Mesenchymal stem cell (in vitro differentiated cells and primary cell): Measurements from ENCODE around the gene SORBS2.

Experiments used
- DNase-seq: peaks from one replicate; pipeline ENCODE4 v3.0.0-alpha.2; 2013
- H2AFZ ChIP-seq: one replicate; pipeline ENCODE4 v1.6.1; 2013; ENCODE audit warnings: low read depth, mild to moderate bottlenecking, control low read depth, inconsistent platforms, low read length, moderate library complexity
- H2AK5ac ChIP-seq: 2 replicates; pipeline ENCODE4 v1.6.1; 2013; ENCODE audit warnings: low read length, moderate library complexity, mild to moderate bottlenecking, inconsistent platforms; ENCODE audit not compliant: severe bottlenecking
- H2BK120ac ChIP-seq: one replicate; pipeline ENCODE4 v1.6.1; 2013; ENCODE audit warnings: low read depth, mild to moderate bottlenecking, inconsistent platforms, low read length, moderate library complexity
- H2BK12ac ChIP-seq, 2 experiments: one replicate each; pipeline ENCODE4 v1.6.1; 2013; ENCODE audit warnings: inconsistent platforms in 2 of 2, low read length in 2 of 2, mild to moderate bottlenecking in 2 of 2, moderate library complexity in 2 of 2, control low read depth in 1 of 2
- H2BK15ac ChIP-seq: one replicate; pipeline ENCODE4 v1.6.1; 2013; ENCODE audit warnings: mild to moderate bottlenecking, low read depth, inconsistent platforms; ENCODE audit not compliant: poor library complexity, severe bottlenecking
- H2BK5ac ChIP-seq: 2 replicates; pipeline ENCODE4 v1.6.1; 2013; ENCODE audit warnings: low read depth, mild to moderate bottlenecking, low read length, control low read depth, inconsistent platforms; ENCODE audit not compliant: poor library complexity, severe bottlenecking
- H3K14ac ChIP-seq, 2 experiments: one replicate each; pipeline ENCODE4 v1.6.1; 2013; ENCODE audit warnings: inconsistent platforms in 2 of 2, low read length in 2 of 2, control low read depth in 1 of 2, mild to moderate bottlenecking in 1 of 2, moderate library complexity in 1 of 2
- H3K18ac ChIP-seq, 2 experiments: one replicate each; pipeline ENCODE4 v1.6.1; 2013; ENCODE audit warnings: inconsistent platforms in 2 of 2, low read length in 2 of 2, control low read depth in 1 of 2, low read depth in 1 of 2, mild to moderate bottlenecking in 1 of 2
- H3K23ac ChIP-seq, 2 experiments: one replicate each; pipeline ENCODE4 v1.6.1; 2013; ENCODE audit warnings: inconsistent platforms in 2 of 2, low read length in 2 of 2, mild to moderate bottlenecking in 2 of 2, moderate library complexity in 2 of 2, control low read depth in 1 of 2
- H3K27ac ChIP-seq: 2 replicates; pipeline ENCODE4 v1.5.1; 2013; ENCODE audit warnings: mild to moderate bottlenecking, moderate library complexity, low read length, control low read depth, inconsistent platforms; ENCODE audit not compliant: poor library complexity, severe bottlenecking
- H3K27me3 ChIP-seq, 2 experiments: 2 replicates each; pipeline versions ENCODE4 v1.6.1 to v1.7.0; 2013; ENCODE audit warnings: low read length in 2 of 2, mild to moderate bottlenecking in 2 of 2, moderate library complexity in 2 of 2, control low read depth in 1 of 2, inconsistent platforms in 1 of 2; ENCODE audit not compliant: control insufficient read depth in 1 of 2, insufficient read depth in 1 of 2
- H3K36me3 ChIP-seq, 2 experiments: 2 replicates each; pipeline versions ENCODE4 v1.6.1 to v1.7.0; 2013; ENCODE audit warnings: low read length in 2 of 2, control low read depth in 1 of 2, inconsistent platforms in 1 of 2, low read depth in 1 of 2, mild to moderate bottlenecking in 1 of 2; ENCODE audit not compliant: insufficient read depth in 2 of 2, control insufficient read depth in 1 of 2
- H3K4ac ChIP-seq, 2 experiments: one replicate each; pipeline ENCODE4 v1.6.1; 2013; ENCODE audit warnings: inconsistent platforms in 2 of 2, low read length in 2 of 2, mild to moderate bottlenecking in 2 of 2, moderate library complexity in 2 of 2, control low read depth in 1 of 2, low read depth in 1 of 2
- H3K4me1 ChIP-seq: 2 replicates; pipeline ENCODE4 v1.6.1; 2013; ENCODE audit warnings: low read depth, low read length, control low read depth; ENCODE audit not compliant: control insufficient read depth, insufficient read depth
- H3K4me2 ChIP-seq: 2 replicates; pipeline ENCODE4 v1.6.1; 2013; ENCODE audit warnings: low read length, mild to moderate bottlenecking, inconsistent platforms; ENCODE audit not compliant: poor library complexity, severe bottlenecking
- H3K4me3 ChIP-seq, 2 experiments: 2 replicates each; pipeline versions ENCODE4 v1.5.1 to v1.7.0; 2013; ENCODE audit warnings: low read length in 2 of 2, mild to moderate bottlenecking in 2 of 2, control low read depth in 1 of 2, low read depth in 1 of 2; ENCODE audit not compliant: insufficient read depth in 1 of 2
- H3K79me1 ChIP-seq: replicated peaks from 2 replicates; pipeline ENCODE4 v1.6.1; 2013; ENCODE audit warnings: mild to moderate bottlenecking, control low read depth, low read length, inconsistent platforms; ENCODE audit not compliant: poor library complexity, severe bottlenecking
- H3K9ac ChIP-seq: 2 replicates; pipeline ENCODE4 v1.7.0; 2013; ENCODE audit warnings: mild to moderate bottlenecking, low read length, moderate library complexity
- H3K9me3 ChIP-seq: 2 replicates; pipeline ENCODE4 v1.7.0; 2013; ENCODE audit warnings: mild to moderate bottlenecking, low read length; ENCODE audit not compliant: control insufficient read depth
- H4K8ac ChIP-seq: one replicate; pipeline ENCODE4 v1.6.1; 2013; ENCODE audit warnings: inconsistent platforms, mild to moderate bottlenecking, low read length, moderate library complexity
- H4K91ac ChIP-seq: one replicate; pipeline ENCODE4 v1.6.1; 2013; ENCODE audit warnings: mild to moderate bottlenecking, low read length, inconsistent platforms
- WGBS: methylation state at CpG from one replicate; pipeline ENCODE4 v1.1.7; 2013; ENCODE audit warnings: mixed read lengths; 5-methylcytosine and 5-hydroxymethylcytosine counted together

The SORBS2 gene

DNA sequence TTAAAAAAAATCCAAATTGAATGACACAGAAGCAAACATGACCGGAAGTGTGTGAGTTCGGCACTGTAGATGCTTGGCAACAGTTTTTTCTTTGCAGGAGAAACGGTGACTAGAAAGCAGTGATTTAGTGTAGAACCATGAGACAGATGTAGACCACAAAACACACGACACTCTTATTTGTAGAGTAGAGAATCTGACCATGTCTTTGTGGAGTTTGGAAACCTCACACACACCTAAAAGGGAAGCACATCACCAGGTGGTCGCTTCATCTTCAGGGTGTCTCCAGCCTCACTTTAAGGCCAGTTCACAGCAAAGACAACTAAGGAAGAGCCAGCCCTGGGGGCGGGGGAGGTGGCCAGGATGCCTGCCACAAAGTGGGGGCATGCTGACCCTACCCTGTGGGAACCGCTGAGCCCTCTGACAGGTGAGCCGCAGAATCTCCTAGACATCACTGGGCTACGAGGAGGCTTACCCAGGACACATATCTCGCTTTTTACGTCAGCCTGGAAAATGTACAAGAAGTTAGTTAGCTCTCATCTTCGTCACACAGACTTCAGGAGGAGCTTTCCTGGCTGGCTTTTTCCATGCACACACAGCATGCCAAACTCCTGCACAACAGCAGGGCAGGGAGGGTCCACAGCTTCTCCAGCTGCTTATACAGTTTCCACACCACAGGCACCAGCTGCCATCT is 212.3 kb downstream of the SORBS2 start:
- no peak overlapping the region for H2BK120ac ChIP-seq
- H2BK15ac ChIP-seq = no peak overlapping the region
- H2AFZ ChIP-seq = no peak overlapping the region
- no peaks in the 10 kb centered on the region for H3K9me3 ChIP-seq
- no peak overlapping the region for H2BK5ac ChIP-seq
- no peak overlapping the region for H3K9ac ChIP-seq
- H2AK5ac ChIP-seq = no peak overlapping the region
- H3K4me1 ChIP-seq = no peaks in the 10 kb centered on the region
- no peak overlapping the region for H3K18ac ChIP-seq
- no peak overlapping the region for H3K4me2 ChIP-seq
- no peak overlapping the region for H3K14ac ChIP-seq
- WGBS = 93% methylated on average over 12 of the region's 12 CpGs
- no peak for DNase-seq
- no peak overlapping the region for H3K27ac ChIP-seq
- H3K79me1 ChIP-seq = no peaks in the 10 kb centered on the region
- H4K91ac ChIP-seq = no peak overlapping the region
- no peak overlapping the region for H2BK12ac ChIP-seq
- H3K27me3 ChIP-seq = no peaks in the 10 kb centered on the region
- H3K36me3 ChIP-seq = no peaks in the 10 kb centered on the region
- H3K4me3 ChIP-seq = no peak overlapping the region
- H3K23ac ChIP-seq = no peak overlapping the region
- peak overlapping the region in 1 of 2 experiments; percentile 6 for H3K4ac ChIP-seq
- no peak overlapping the region for H4K8ac ChIP-seq

- Histone ChIP-seq H3K79me1 (no peaks in the 10 kb centered on the region), H4K91ac (no peak overlapping the region), H3K27me3 (no peaks in the 10 kb centered on the region), H3K14ac (no peak overlapping the region), H2BK120ac (no peak overlapping the region), H3K27ac (no peak overlapping the region), H2BK12ac (no peak overlapping the region), H3K23ac (no peak overlapping the region), H3K4me3 (no peak overlapping the region), H2BK15ac (no peak overlapping the region), H3K4me2 (no peak overlapping the region), H4K8ac (no peak overlapping the region), H2BK5ac (no peak overlapping the region), H3K9me3 (no peaks in the 10 kb centered on the region), H3K9ac (no peak overlapping the region), H2AFZ (no peak overlapping the region), H2AK5ac (no peak overlapping the region), H3K36me3 (no peaks in the 10 kb centered on the region), H3K4me1 (no peaks in the 10 kb centered on the region), H3K18ac (no peak overlapping the region), H3K4ac (no peak overlapping the region)
- DNase-seq = no peak
- WGBS = 91% methylated on average over 7 of the region's 7 CpGs
Observed at GRCh38 chr4:185598846-185599552, 213.0 kb downstream of the SORBS2 start.

DNA sequence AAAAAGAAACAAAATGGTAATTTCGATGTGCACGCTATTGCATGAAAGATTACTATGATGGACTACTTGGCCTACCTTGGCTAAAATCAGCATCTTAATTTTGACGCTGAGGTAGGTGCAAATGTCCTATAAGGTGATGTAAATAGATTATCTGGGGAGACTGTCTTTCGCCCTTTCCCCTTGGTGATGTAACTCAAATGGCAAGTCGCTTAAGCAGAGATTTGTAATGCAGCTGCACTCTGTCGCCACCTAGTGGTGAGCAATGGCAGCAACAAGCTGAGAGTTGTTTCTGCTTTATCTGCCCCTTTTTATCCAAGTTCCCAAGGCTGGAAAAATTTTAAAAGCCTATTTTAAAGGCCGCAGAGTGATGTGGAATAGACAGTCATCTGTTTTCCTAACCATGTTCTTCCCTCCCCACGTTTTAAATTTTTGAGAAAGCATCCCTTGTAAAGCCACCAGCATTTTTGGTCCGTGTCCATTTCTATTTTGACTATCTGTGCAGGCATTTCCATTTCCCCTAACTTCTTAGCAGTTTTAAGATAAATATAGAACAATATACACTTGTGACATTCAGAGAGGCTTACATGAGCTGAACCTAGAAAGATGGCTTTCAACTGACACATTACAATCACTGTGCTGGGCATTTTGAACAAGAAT is 214.3 kb downstream of the SORBS2 start:
- Histone ChIP-seq H2BK5ac (no peak overlapping the region), H3K36me3 (no peaks in the 10 kb centered on the region), H3K9ac (no peak overlapping the region), H2AFZ (no peak overlapping the region), H3K4me2 (no peak overlapping the region), H3K27ac (no peak overlapping the region), H3K4ac (no peak overlapping the region), H2BK15ac (no peak overlapping the region), H3K23ac (no peak overlapping the region), H2BK12ac (no peak overlapping the region), H2BK120ac (no peak overlapping the region), H2AK5ac (no peak overlapping the region), H3K4me1 (no peaks in the 10 kb centered on the region), H3K9me3 (no peaks in the 10 kb centered on the region), H4K91ac (no peak overlapping the region), H3K27me3 (no peaks in the 10 kb centered on the region), H3K79me1 (no peaks in the 10 kb centered on the region), H3K4me3 (no peak overlapping the region), H4K8ac (no peak overlapping the region), H3K18ac (no peak overlapping the region), H3K14ac (no peak overlapping the region)
- 42% methylated on average over 9 of the region's 9 CpGs for WGBS
- peak; percentile 84 for DNase-seq

GRCh38 chr4:185592845-185593488 is 219.0 kb downstream of the SORBS2 start:
- Histone ChIP-seq H2BK12ac (no peak overlapping the region), H3K79me1 (no peaks in the 10 kb centered on the region), H3K27ac (no peak overlapping the region), H4K8ac (peak overlapping the region; percentile 2), H3K4me1 (peaks cover under 1% of the 10 kb centered on the region), H3K36me3 (no peaks in the 10 kb centered on the region), H2AK5ac (no peak overlapping the region), H2AFZ (no peak overlapping the region), H3K9ac (no peak overlapping the region), H3K4me2 (no peak overlapping the region), H3K23ac (no peak overlapping the region), H3K9me3 (no peaks in the 10 kb centered on the region), H3K18ac (peak overlapping the region in 1 of 2 experiments; percentile 31), H2BK5ac (no peak overlapping the region), H3K4ac (no peak overlapping the region), H3K4me3 (no peak overlapping the region), H2BK120ac (no peak overlapping the region), H3K27me3 (peaks cover 0 to 4% of the 10 kb centered on the region in 2 experiments), H3K14ac (no peak overlapping the region), H2BK15ac (no peak overlapping the region), H4K91ac (no peak overlapping the region)
- peak; percentile 39 for DNase-seq
- 83% methylated on average over 9 of the region's 9 CpGs for WGBS
